Measurements from ENCODE around the gene SCCPDH. TPM values are rescaled to one million over a fixed set of nuclear protein-coding genes. Genes with fewer than 3 reads are reported as not detected.

Gene SCCPDH
- polyA plus RNA-seq, 2 of the 4 experiments (the other 2 are of a cell fraction) = 49.3 to 59.8 TPM

GRCh38 chr1:246768403-246769020 is 44.3 kb downstream of the SCCPDH start:
- DNase-seq (ENCODE audit: low read depth in 1 of 2, low spot score in 1 of 2) = no peak
- no peak for FAIRE-seq
- H3K4me3 ChIP-seq = no peak overlapping the region
- no peak overlapping the region for H3K4me2 ChIP-seq
- ChIA-PET POLR2A (no interaction called here), CTCF (interaction anchor here (0.6 kb wide), 1 partner anchor 86 kb away, joined by 3 read pairs; no protein-coding TSS in a partner anchor)
- no peaks in the 10 kb centered on the region for H3K9me3 ChIP-seq
- 87% methylated on average over 11 of the region's 11 CpGs for WGBS (ENCODE audit: missing lambda C conversion rate)
- ATAC-seq = no peak
- H3K4me1 ChIP-seq = no peaks in the 10 kb centered on the region
- TF ChIP-seq MAZ (IDR thresholded peaks at IDR 0.05; ENCODE audit: borderline replicate concordance, low read depth, low read length) (no peak), HOXA7 (CRISPR knock-in tag; IDR thresholded peaks at IDR 0.05) (no peak), POLR2AphosphoS2 (conservative IDR thresholded peaks at IDR 0.05; ENCODE audit: low read length) (no peak), POLR2A (IDR thresholded peaks at IDR 0.05; ENCODE audit: low read length) (no peak), EHMT2 (IDR thresholded peaks at IDR 0.05; ENCODE audit: low read depth) (no peak)
- no peak overlapping the region for H3K27ac ChIP-seq

- no peak overlapping the region for H3K27ac ChIP-seq
- no peak overlapping the region for H3K4me2 ChIP-seq
- TF ChIP-seq FOXS1 (CRISPR knock-in tag; IDR thresholded peaks at IDR 0.05) (no peak), HEYL (CRISPR knock-in tag; IDR thresholded peaks at IDR 0.05) (no peak), HES2 (IDR thresholded peaks at IDR 0.05) (no peak), JUNB (IDR thresholded peaks at IDR 0.05) (no peak), CBX8 (IDR thresholded peaks at IDR 0.05) (no peak), TP53 (CRISPR knock-in tag; IDR thresholded peaks at IDR 0.05) (no peak)
- FAIRE-seq (no peak), ATAC-seq (no peak), DNase-seq (ENCODE audit: low read depth in 1 of 2, low spot score in 1 of 2) (no peak)
- no peaks in the 10 kb centered on the region for H3K4me1 ChIP-seq
- POLR2A ChIA-PET = no interaction called here
- no peaks in the 10 kb centered on the region for H3K9me3 ChIP-seq
- CTCF ChIA-PET = no interaction called here
- WGBS (ENCODE audit: missing lambda C conversion rate) = 81% methylated on average over 7 of the region's 7 CpGs
- no peak overlapping the region for H3K4me3 ChIP-seq
Measured at GRCh38 chr1:246769306-246769705, 45.1 kb downstream of the SCCPDH start.

GRCh38 chr1:246771366-246771765 is 47.2 kb downstream of the SCCPDH start:
- POLR2A ChIA-PET = no interaction called here
- no peak for TF ChIP-seq HOXB13 (CRISPR knock-in tag; IDR thresholded peaks at IDR 0.05; ENCODE audit: low read depth)
- no peak for TF ChIP-seq RFX5 (IDR thresholded peaks at IDR 0.05)
- FAIRE-seq = no peak
- Histone ChIP-seq H3K27ac (no peak overlapping the region), H3K9me3 (no peaks in the 10 kb centered on the region), H3K4me2 (no peak overlapping the region), H3K4me1 (no peaks in the 10 kb centered on the region), H3K4me3 (no peak overlapping the region)
- ATAC-seq = no peak
- DNase-seq (ENCODE audit: low read depth in 1 of 2, low spot score in 1 of 2) = no peak
- CTCF ChIA-PET = no interaction called here
- WGBS (ENCODE audit: missing lambda C conversion rate) = 93% methylated on average over 6 of the region's 6 CpGs

- POLR2A ChIA-PET = no interaction called here
Measured at GRCh38 chr1:246772686-246773085, 48.5 kb downstream of the SCCPDH start.

GRCh38 chr1:246773213-246773641 is 49.0 kb downstream of the SCCPDH start:
- TF ChIP-seq E2F6 (IDR thresholded peaks at IDR 0.05; ENCODE audit: borderline replicate concordance, low read depth) (no peak), TP53 (CRISPR knock-in tag; IDR thresholded peaks at IDR 0.05) (no peak), RFX5 (IDR thresholded peaks at IDR 0.05) (no peak), ZSCAN20 (CRISPR knock-in tag; IDR thresholded peaks at IDR 0.05) (no peak), CTCF (IDR thresholded peaks at IDR 0.05) (no peak), RNF2 (IDR thresholded peaks at IDR 0.05; ENCODE audit: borderline replicate concordance, low read depth) (no peak), BHLHE40 (IDR thresholded peaks at IDR 0.05; ENCODE audit: low read depth, low read length) (no peak), MAX (IDR thresholded peaks at IDR 0.05) (no peak), HOXB13 (CRISPR knock-in tag; IDR thresholded peaks at IDR 0.05; ENCODE audit: low read depth) (no peak), RCOR1 (IDR thresholded peaks at IDR 0.05; ENCODE audit: low read depth, low read length) (no peak), NFE2L2 (conservative IDR thresholded peaks at IDR 0.05; ENCODE audit: low read length) (no peak), SMC3 (IDR thresholded peaks at IDR 0.05) (no peak), JUN (IDR thresholded peaks at IDR 0.05) (no peak), CEBPB (IDR thresholded peaks at IDR 0.05) (no peak), CHD4 (IDR thresholded peaks at IDR 0.05; ENCODE audit: borderline replicate concordance) (no peak)
- DNase-seq (ENCODE audit: low read depth in 1 of 2, low spot score in 1 of 2) (no peak), ATAC-seq (no peak), FAIRE-seq (no peak)
- no peaks in the 10 kb centered on the region for H3K9me3 ChIP-seq
- ChIA-PET POLR2A (no interaction called here), CTCF (no interaction called here)
- no peak overlapping the region for H3K27ac ChIP-seq
- H3K4me2 ChIP-seq = no peak overlapping the region
- no peaks in the 10 kb centered on the region for H3K4me1 ChIP-seq
- WGBS (ENCODE audit: missing lambda C conversion rate) = 96% methylated on average over 4 of the region's 4 CpGs
- no peak overlapping the region for H3K4me3 ChIP-seq

More at GRCh38 chr1:246772686-246773085, 48.5 kb downstream of the SCCPDH start:
- TF ChIP-seq HES2 (IDR thresholded peaks at IDR 0.05) = no peak
- TF ChIP-seq EHF (CRISPR knock-in tag; IDR thresholded peaks at IDR 0.05) = no peak
- WGBS (ENCODE audit: missing lambda C conversion rate) = 93% methylated on average over 2 of the region's 2 CpGs
- no peak for DNase-seq (ENCODE audit: low read depth in 1 of 2, low spot score in 1 of 2)
- Histone ChIP-seq H3K4me3 (no peak overlapping the region), H3K9me3 (no peaks in the 10 kb centered on the region), H3K27ac (no peak overlapping the region), H3K4me2 (no peak overlapping the region), H3K4me1 (no peaks in the 10 kb centered on the region)
- no peak for FAIRE-seq
- ATAC-seq = no peak
- CTCF ChIA-PET = no interaction called here

All from A549 (cell line).